H9 (cell line): ENCODE data around the gene CTIF. TPM values are rescaled to one million over a fixed set of nuclear protein-coding genes. Genes with fewer than 3 reads are reported as not detected.

ENCODE experiments used
- DNase-seq: peaks from one replicate; pipeline ENCODE4 v3.0.0-alpha.2; 2017
- H2AFZ ChIP-seq: one replicate; pipeline ENCODE4 v1.6.1; 2013; ENCODE audit warnings: mild to moderate bottlenecking, low read length, control low read depth, moderate library complexity
- H2AK5ac ChIP-seq: 2 replicates; pipeline ENCODE4 v1.6.1; 2013; ENCODE audit warnings: low read length, control low read depth, mixed read lengths; ENCODE audit not compliant: insufficient read length
- H2BK120ac ChIP-seq: one replicate; pipeline ENCODE4 v1.6.1; 2013; ENCODE audit warnings: low read depth, mild to moderate bottlenecking, low read length, control low read depth, inconsistent platforms; ENCODE audit not compliant: poor library complexity, severe bottlenecking
- H2BK12ac ChIP-seq: 2 replicates; pipeline ENCODE4 v1.6.1; 2013; ENCODE audit warnings: low read length, control low read depth, mixed read lengths, low read depth; ENCODE audit not compliant: insufficient read length
- H2BK15ac ChIP-seq: 2 replicates; pipeline ENCODE4 v1.6.1; 2013; ENCODE audit warnings: low read depth, low read length, control low read depth
- H2BK20ac ChIP-seq: one replicate; pipeline ENCODE4 v1.6.1; 2013; ENCODE audit warnings: low read depth, mild to moderate bottlenecking, low read length, control low read depth, inconsistent platforms; ENCODE audit not compliant: poor library complexity, severe bottlenecking
- H2BK5ac ChIP-seq: 2 replicates; pipeline ENCODE4 v1.6.1; 2013; ENCODE audit warnings: low read length, control low read depth, mixed read lengths; ENCODE audit not compliant: insufficient read length
- H3K14ac ChIP-seq: 2 replicates; pipeline ENCODE4 v1.6.1; 2013; ENCODE audit warnings: low read length, control low read depth; ENCODE audit not compliant: insufficient read depth
- H3K18ac ChIP-seq: 2 replicates; pipeline ENCODE4 v1.6.1; 2013; ENCODE audit warnings: low read depth, mild to moderate bottlenecking, mixed read lengths, low read length, control low read depth; ENCODE audit not compliant: insufficient read length
- H3K23ac ChIP-seq: 2 replicates; pipeline ENCODE4 v1.6.1; 2013; ENCODE audit warnings: low read length, control low read depth, mixed read lengths, low read depth; ENCODE audit not compliant: insufficient read length
- H3K23me2 ChIP-seq: 2 replicates; pipeline ENCODE4 v1.6.1; 2013; ENCODE audit warnings: low read depth, mild to moderate bottlenecking, mixed read lengths, low read length, control low read depth; ENCODE audit not compliant: insufficient read length, poor library complexity, severe bottlenecking
- H3K27ac ChIP-seq: 2 replicates; pipeline ENCODE4 v1.5.1; 2013; ENCODE audit warnings: low read length, control low read depth, mixed read lengths, low read depth; ENCODE audit not compliant: insufficient read length
- H3K27me3 ChIP-seq: 2 replicates; pipeline ENCODE4 v1.6.1; 2013; ENCODE audit warnings: low read length, control low read depth, inconsistent platforms; ENCODE audit not compliant: insufficient read depth
- H3K4ac ChIP-seq: 2 replicates; pipeline ENCODE4 v1.6.1; 2013; ENCODE audit warnings: low read depth, mild to moderate bottlenecking, control low read depth, inconsistent platforms, low read length, moderate library complexity
- H3K4me1 ChIP-seq: 2 replicates; pipeline ENCODE4 v1.6.1; 2013; ENCODE audit warnings: low read length, control low read depth, inconsistent platforms; ENCODE audit not compliant: insufficient read depth
- H3K4me2 ChIP-seq: 2 replicates; pipeline ENCODE4 v1.6.1; 2013; ENCODE audit warnings: low read length, control low read depth, mixed read lengths; ENCODE audit not compliant: insufficient read length, insufficient read depth
- H3K56ac ChIP-seq: 2 replicates; pipeline ENCODE4 v1.6.1; 2013; ENCODE audit warnings: low read depth, mild to moderate bottlenecking, mixed read lengths, low read length, control low read depth; ENCODE audit not compliant: insufficient read length
- H3K79me1 ChIP-seq: 2 replicates; pipeline ENCODE4 v1.6.1; 2013; ENCODE audit warnings: low read depth, mild to moderate bottlenecking, moderate library complexity, low read length, control low read depth, inconsistent platforms; ENCODE audit not compliant: insufficient read depth, poor library complexity, severe bottlenecking
- H3K79me2 ChIP-seq: 2 replicates; pipeline ENCODE4 v1.6.1; 2013; ENCODE audit warnings: low read length, control low read depth, inconsistent platforms; ENCODE audit not compliant: insufficient read depth
- H3K9ac ChIP-seq: 2 replicates; pipeline ENCODE4 v1.6.1; 2013; ENCODE audit warnings: low read length, control low read depth, mixed read lengths; ENCODE audit not compliant: insufficient read length; ENCODE audit errors: extremely low read depth
- H3K9me3 ChIP-seq: one replicate; pipeline ENCODE4 v1.6.1; 2013; ENCODE audit warnings: low read depth, low read length, inconsistent platforms; ENCODE audit not compliant: control insufficient read depth
- H3T11ph ChIP-seq: one replicate; pipeline ENCODE4 v1.6.1; 2013; ENCODE audit warnings: mild to moderate bottlenecking, low read length, control low read depth, inconsistent platforms
- H4K20me1 ChIP-seq: one replicate; pipeline ENCODE4 v1.6.1; 2013; ENCODE audit not compliant: control insufficient read depth, insufficient read length, insufficient read depth
- H4K5ac ChIP-seq: 2 replicates; pipeline ENCODE4 v1.6.1; 2013; ENCODE audit warnings: low read depth, mild to moderate bottlenecking, mixed read lengths, low read length, control low read depth; ENCODE audit not compliant: insufficient read length
- H4K8ac ChIP-seq: replicated peaks from 2 replicates; pipeline ENCODE4 v1.6.1; 2013; ENCODE audit warnings: low read length, control low read depth, mixed read lengths, low read depth; ENCODE audit not compliant: insufficient read length
- H4K91ac ChIP-seq: 2 replicates; pipeline ENCODE4 v1.6.1; 2013; ENCODE audit warnings: low read depth, mild to moderate bottlenecking, moderate library complexity, mixed read lengths, low read length, control low read depth; ENCODE audit not compliant: insufficient read length
- H3K27ac Mint-ChIP-seq, 3 experiments: 2 replicates in 2 of 3; 3 replicates in 1 of 3; pipeline ENCODE4 v1.8.0; 2020 to 2021; ENCODE audit warnings: mixed read lengths in 3 of 3, mild to moderate bottlenecking in 1 of 3, moderate library complexity in 1 of 3
- H3K27me3 Mint-ChIP-seq: 2 replicates; pipeline ENCODE4 v1.8.0; 2021; ENCODE audit warnings: low read depth, mild to moderate bottlenecking, moderate library complexity, mixed read lengths
- H3K36me3 Mint-ChIP-seq, 3 experiments: 2 replicates in 2 of 3; 3 replicates in 1 of 3; pipeline ENCODE4 v1.8.0; 2020 to 2021; ENCODE audit warnings: low read depth in 3 of 3, mixed read lengths in 3 of 3; ENCODE audit not compliant: insufficient read depth in 1 of 3
- H3K4me1 Mint-ChIP-seq, 2 experiments: 2 replicates each; pipeline ENCODE4 v1.8.0; 2020; ENCODE audit warnings: mixed read lengths in 2 of 2
- H3K4me3 Mint-ChIP-seq, 2 experiments: 2 replicates in 1 of 2; 3 replicates in 1 of 2; pipeline ENCODE4 v1.8.0; 2020 to 2021; ENCODE audit warnings: mild to moderate bottlenecking in 2 of 2, mixed read lengths in 2 of 2, moderate library complexity in 1 of 2
- H3K9me3 Mint-ChIP-seq, 2 experiments: 2 replicates in 1 of 2; 3 replicates in 1 of 2; pipeline ENCODE4 v1.8.0; 2020; ENCODE audit warnings: mild to moderate bottlenecking in 2 of 2, mixed read lengths in 2 of 2, moderate library complexity in 1 of 2
- CTCF ChIP-seq: fragments of 200-600 bp; sonication (generic); conservative IDR thresholded peaks from 3 replicates; pipeline ENCODE4 v1.8.0; 2021; ENCODE audit warnings: antibody characterized with exemption, mild to moderate bottlenecking
- WGBS: extraction: QIAGEN DNeasy Blood & Tissue Kit; methylation state at CpG from one replicate; pipeline ENCODE4 v1.1.7; 2013; ENCODE audit warnings: missing lambda C conversion rate, low lambda C conversion rate, mixed read lengths; ENCODE audit not compliant: insufficient read length; ENCODE audit errors: extremely low coverage; 5-methylcytosine and 5-hydroxymethylcytosine counted together
- total RNA-seq: library from RNA; stranded (reverse); gene quantifications from 2 replicates; pipeline ENCODE4 v1.2.1, GENCODE V29; 2021

CTIF gene
- total RNA-seq, 1 experiment from 2014 or later, result 15.8 TPM

DNA sequence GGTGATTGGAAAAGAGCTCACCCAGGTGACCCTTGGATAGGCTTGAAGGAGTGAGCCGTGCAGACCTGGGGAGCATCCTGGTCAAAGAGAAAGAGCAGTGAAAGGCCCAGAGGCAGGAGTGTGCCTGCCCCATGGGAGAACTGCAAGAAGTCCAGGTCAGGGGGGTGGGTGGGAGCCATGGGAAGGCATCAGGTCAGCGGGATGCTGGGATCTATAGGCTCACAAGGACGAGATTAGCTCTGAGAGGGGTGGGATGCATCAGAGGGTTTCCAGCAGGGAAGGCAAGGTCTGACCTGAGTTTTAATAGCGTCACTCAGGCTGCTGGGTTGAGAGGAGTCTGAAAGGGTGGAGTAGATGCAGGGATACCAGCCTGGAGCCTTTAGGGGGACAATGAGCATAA is 253.3 kb downstream of the CTIF start:
- Histone ChIP-seq H3K79me1 (no peaks in the 10 kb centered on the region), H3T11ph (no peak overlapping the region), H3K23ac (no peak overlapping the region), H3K79me2 (no peaks in the 10 kb centered on the region), H2AFZ (no peak overlapping the region), H2BK12ac (no peak overlapping the region), H2BK120ac (no peak overlapping the region), H2AK5ac (no peak overlapping the region), H2BK5ac (no peak overlapping the region), H4K8ac (no peak overlapping the region), H2BK20ac (no peak overlapping the region), H3K4me1 (no peaks in the 10 kb centered on the region), H3K9ac (no peak overlapping the region), H3K4me2 (no peak overlapping the region), H3K18ac (no peak overlapping the region), H3K4ac (no peak overlapping the region), H2BK15ac (no peak overlapping the region), H4K20me1 (no peaks in the 10 kb centered on the region), H3K9me3 (no peaks in the 10 kb centered on the region), H3K56ac (no peak overlapping the region), H4K5ac (no peak overlapping the region), H4K91ac (no peak overlapping the region), H3K23me2 (no peaks in the 10 kb centered on the region), H3K27me3 (no peaks in the 10 kb centered on the region), H3K14ac (no peak overlapping the region), H3K27ac (no peak overlapping the region)
- Mint-ChIP-seq H3K9me3 (no peaks in the 10 kb centered on the region), H3K27me3 (no peaks in the 10 kb centered on the region), H3K4me3 (no peak overlapping the region), H3K27ac (no peak overlapping the region), H3K4me1 (peaks cover 4 to 10% of the 10 kb centered on the region in 2 experiments; a peak in 3 of 4 replicates), H3K36me3 (no peaks in the 10 kb centered on the region; a peak in 2 of 7 replicates)
- no CpG with 5 or more reads among the region's 4 CpGs for WGBS
- no peak for TF ChIP-seq CTCF
- DNase-seq, result no peak
